Gastroesophageal sphincter (tissue), 3 donors: ENCODE data around the gene PRG2.

Source experiments
- CTCF ChIP-seq, 4 experiments: fragments of 200-600 bp in 2 of 4; fragments of 450-650 bp in 2 of 4; sonication (generic) in 1 of 4; IDR thresholded peaks; one replicate each; pipeline ENCODE4 v1.5.1; 2017 to 2019; ENCODE audit warnings: antibody characterized with exemption in 4 of 4, mild to moderate bottlenecking in 2 of 4, moderate library complexity in 2 of 4
- EP300 ChIP-seq: sonication (generic); formaldehyde crosslinking; IDR thresholded peaks from one replicate; pipeline ENCODE4 v1.6.1; 2017; ENCODE audit warnings: antibody characterized with exemption, mild to moderate bottlenecking

- TF ChIP-seq CTCF (IDR thresholded peaks at IDR 0.05) (no peak), EP300 (no peak)
Observed at GRCh38 chr11:57379732-57380131, 10.7 kb downstream of the PRG2 start.
